ENCODE data around the gene CRABP2.

CRABP2 gene

DNA sequence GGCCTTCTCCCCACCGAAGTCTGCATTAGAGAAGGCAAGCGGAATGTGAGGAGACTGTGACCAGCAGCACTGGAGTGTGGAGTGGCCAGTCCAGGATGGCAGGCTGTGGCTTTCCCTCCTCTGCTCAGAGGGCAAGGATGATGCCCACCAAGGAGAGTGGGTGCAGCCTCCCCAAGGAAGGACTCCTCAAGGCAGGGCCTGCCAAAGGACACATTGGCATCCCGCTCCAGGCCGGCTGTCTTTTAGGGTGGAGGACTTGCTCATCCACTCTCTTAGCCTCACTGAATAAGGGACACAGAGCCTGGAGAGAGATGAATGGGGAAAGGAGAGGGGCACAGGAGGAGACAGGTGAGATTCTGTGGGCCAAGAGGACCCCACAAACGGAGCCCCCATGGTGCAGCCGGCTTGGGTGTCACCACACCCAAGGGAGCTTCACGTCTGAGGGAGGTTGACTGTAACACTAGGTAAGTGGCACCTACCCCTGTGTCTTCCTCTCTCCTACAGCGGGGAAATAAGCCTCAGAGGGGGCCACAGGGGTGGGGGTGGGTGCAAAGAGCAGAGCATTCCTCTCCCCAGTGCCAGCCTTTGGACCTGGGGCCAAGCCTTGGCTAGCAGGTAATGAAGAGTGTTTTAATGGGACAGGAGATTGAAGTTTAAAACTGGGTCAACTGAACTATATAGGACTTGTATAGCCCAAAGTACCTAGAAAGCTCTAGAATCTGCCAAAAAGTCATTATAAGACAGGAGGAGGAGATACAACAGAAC lies 24.0 kb downstream of the CRABP2 start:
- Mint-ChIP-seq H3K9me3 (no peaks in the 10 kb centered on the region), H3K27ac (no peak overlapping the region), H3K4me1 (ENCODE audit: low read depth) (peaks cover 32% of the 10 kb centered on the region), H3K36me3 (ENCODE audit: low read depth) (no peaks in the 10 kb centered on the region), H3K27me3 (peaks cover 87% of the 10 kb centered on the region), H3K4me3 (no peak overlapping the region)
- intact Hi-C loops (cut with micrococcal nuclease) = no loop called here

DNA sequence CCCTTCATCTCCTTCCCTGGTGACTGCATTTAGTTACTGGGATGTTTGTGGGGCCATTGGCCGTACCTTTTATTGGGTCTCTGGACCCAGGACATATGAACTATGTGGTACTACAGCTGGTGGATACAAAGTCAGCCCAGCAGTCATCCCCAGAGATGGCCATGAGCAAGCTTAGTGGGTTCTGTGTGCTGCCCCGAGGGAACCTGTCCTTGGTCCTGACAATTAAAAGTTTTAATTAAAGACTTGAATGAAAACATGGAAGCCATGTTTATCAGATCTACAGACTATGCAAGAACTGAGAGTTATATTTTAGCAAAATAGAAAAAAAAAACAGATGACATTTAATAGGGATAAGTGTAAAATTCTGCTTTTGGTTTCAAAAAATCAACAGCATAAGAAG lies 25.3 kb downstream of the CRABP2 start:
- Mint-ChIP-seq H3K27ac (no peak overlapping the region), H3K27me3 (peaks cover 93% of the 10 kb centered on the region), H3K4me1 (ENCODE audit: low read depth) (peaks cover 32% of the 10 kb centered on the region), H3K4me3 (no peak overlapping the region), H3K36me3 (ENCODE audit: low read depth) (no peaks in the 10 kb centered on the region), H3K9me3 (no peaks in the 10 kb centered on the region)
- intact Hi-C loops (cut with micrococcal nuclease) = no loop called here

DNA sequence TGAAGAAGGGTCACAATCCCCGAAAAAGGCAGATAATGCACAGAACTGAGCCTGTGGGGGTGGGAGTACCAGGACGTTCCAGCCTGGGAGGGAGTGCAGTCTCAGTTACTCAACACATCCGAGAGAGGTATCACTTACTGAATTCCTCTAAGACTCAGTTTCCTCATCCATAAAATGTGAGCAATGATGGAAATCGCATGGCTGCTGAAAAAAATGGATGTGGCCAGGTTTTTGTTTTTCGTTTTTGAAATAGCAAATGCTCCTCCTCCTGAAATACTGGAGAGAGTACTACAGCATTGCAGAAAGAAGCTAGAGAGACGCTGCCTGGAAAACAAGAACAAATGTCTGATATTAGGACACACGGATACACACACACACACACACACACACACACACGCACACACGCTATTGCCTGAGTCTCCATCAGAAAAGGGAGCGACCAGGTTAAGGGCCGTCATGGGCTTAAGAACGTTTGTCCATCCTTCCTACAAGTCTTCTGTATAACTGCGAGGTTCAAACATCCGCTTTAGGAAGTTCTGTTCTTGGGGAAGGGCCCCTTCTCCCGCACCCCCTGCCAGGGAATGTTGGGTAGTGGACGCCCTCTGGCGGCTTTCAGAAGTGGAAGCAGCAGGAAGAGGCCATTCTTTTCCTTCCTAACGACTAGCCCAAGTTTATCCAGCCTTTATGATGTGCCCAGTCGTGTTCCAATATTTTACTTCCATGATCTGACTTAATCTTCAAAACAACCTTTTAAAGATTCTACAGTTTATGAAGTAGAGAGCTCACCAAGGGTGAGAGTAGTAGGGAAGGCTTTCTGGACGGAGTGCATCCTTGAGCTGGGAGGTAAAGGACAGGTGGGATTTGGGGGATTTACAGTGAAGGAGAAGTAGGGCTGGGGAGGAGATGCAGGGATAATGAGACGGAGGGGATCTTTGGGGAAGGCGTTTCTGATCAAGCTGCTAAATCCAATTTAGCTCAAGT lies 27.5 kb downstream of the CRABP2 start:
- Mint-ChIP-seq H3K4me1 (ENCODE audit: low read depth) (peaks cover 22% of the 10 kb centered on the region), H3K4me3 (no peak overlapping the region), H3K9me3 (no peaks in the 10 kb centered on the region), H3K27ac (no peak overlapping the region), H3K36me3 (ENCODE audit: low read depth) (no peaks in the 10 kb centered on the region), H3K27me3 (peaks cover 96% of the 10 kb centered on the region)
- intact Hi-C loops (cut with micrococcal nuclease) = loop anchor here (1.0 to 2.0 kb wide), 2 partner anchors 17 to 52 kb away; no protein-coding TSS in a partner anchor

DNA sequence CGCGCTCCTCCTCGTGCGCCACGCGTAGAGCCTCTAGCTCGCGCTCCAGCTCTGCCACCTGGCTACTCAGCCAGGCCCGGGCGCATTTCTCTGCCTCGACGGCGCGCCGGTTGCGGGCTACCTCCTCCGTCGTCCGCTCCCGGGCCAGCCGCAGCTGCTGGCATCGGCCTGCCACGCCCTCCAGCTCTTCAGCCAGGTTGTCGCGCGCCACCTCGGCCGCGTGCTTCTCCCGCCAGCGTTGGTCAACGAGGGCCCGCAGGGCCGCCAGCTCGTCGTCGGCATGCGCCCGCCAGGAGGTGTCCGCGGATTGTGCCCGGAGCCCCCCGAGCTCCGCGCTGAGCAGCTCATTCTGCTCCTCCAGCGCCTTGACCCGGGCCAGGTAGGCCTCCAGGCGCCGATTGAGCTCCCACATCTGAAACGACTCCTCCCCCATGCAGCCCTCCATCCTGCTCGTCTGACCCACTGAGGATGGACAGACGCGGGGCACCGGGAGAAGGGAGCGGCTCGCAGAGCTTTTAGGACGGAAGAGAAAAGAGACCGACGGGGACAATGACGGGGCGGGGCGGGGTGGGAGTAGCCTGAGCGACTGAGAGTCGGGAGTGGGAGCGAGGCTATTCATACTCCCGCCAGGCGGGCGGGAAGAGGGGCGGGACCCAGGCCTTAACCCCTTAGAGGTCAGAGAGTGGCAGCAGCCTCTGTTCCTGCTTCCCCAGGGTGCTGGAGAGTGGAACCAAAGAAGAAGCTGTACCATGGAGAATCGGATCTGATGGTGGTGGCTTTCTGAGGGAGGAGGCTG lies 28.4 kb downstream of the CRABP2 start, which contains the start of gene NES:
Gene NES (minus strand): TSS at position 588 of the 796 bp plus-strand sequence. CDS start 143 bp downstream, at position 445.
- Mint-ChIP-seq H3K4me1 (ENCODE audit: low read depth) (peaks cover 22% of the 10 kb centered on the region), H3K36me3 (ENCODE audit: low read depth) (no peaks in the 10 kb centered on the region), H3K27ac (no peak within 1 kb of the TSS), H3K9me3 (no peaks in the 10 kb centered on the region), H3K4me3 (no peak within 1 kb of the TSS), H3K27me3 (peaks cover 98% of the 10 kb centered on the region)
- intact Hi-C loops (cut with micrococcal nuclease) = no loop called here

GRCh38 chr1:156676114-156676819 lies 29.1 kb downstream of the CRABP2 start:
- H3K4me3 Mint-ChIP-seq = no peak overlapping the region
- H3K4me1 Mint-ChIP-seq (ENCODE audit: low read depth) = peaks cover 22% of the 10 kb centered on the region
- H3K36me3 Mint-ChIP-seq (ENCODE audit: low read depth) = no peaks in the 10 kb centered on the region
- H3K9me3 Mint-ChIP-seq = no peaks in the 10 kb centered on the region
- intact Hi-C loops (cut with micrococcal nuclease) = no loop called here
- H3K27me3 Mint-ChIP-seq = peaks cover 98% of the 10 kb centered on the region
- H3K27ac Mint-ChIP-seq = no peak overlapping the region

DNA sequence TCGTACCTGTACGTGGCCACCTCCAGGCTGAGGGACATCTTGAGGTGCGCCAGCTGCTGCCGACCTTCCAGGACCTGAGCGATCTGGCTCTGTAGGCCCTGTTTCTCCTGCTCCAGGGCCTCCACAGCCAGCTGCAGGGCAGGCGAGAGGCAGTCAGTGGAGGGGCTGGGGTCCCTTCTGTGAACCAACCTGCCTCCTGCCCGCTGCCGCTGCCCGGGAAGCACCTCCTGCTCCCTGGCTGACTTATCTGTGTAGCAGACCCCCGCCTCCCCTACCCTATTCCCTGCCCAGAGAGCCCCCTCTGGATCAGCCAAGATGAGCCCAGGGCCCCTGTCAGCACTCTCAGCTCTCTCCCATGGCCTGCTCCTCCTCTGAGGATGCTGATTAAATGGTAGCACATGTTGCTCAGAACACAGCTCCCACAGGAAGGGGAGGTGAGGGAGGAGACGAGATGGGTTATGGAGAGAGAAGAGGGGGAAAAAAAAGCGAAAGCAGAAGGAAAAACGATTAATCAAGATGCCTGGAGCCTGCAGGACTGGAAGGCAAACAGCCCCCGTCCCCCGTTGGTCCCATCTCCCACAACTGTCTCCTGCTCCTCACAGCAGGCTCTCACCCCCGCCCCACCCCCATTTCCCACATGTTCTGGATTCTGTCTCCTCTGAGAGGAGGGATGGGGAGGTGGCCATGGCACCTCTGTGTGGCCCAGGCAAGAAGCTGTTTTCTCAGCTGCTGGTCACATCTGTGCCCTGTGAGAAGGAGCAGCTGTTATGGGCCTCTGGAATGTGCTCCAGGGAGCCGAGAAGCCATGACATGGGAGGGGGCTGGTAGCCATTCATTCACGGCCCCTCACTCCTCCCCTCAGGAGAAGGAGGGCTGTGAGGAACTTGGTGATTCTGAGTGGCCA lies 29.9 kb downstream of the CRABP2 start:
- Mint-ChIP-seq H3K4me1 (ENCODE audit: low read depth) (peaks cover 22% of the 10 kb centered on the region), H3K9me3 (no peaks in the 10 kb centered on the region), H3K27me3 (peaks cover 98% of the 10 kb centered on the region), H3K27ac (no peak overlapping the region), H3K4me3 (no peak overlapping the region), H3K36me3 (ENCODE audit: low read depth) (no peaks in the 10 kb centered on the region)
- intact Hi-C loops (cut with micrococcal nuclease) = no loop called here

- intact Hi-C loops (cut with micrococcal nuclease) = no loop called here
- H3K9me3 Mint-ChIP-seq = no peaks in the 10 kb centered on the region
- H3K27me3 Mint-ChIP-seq = peaks cover 91% of the 10 kb centered on the region
- no peak overlapping the region for H3K27ac Mint-ChIP-seq
- H3K36me3 Mint-ChIP-seq (ENCODE audit: low read depth) = no peaks in the 10 kb centered on the region
- H3K4me3 Mint-ChIP-seq = no peak overlapping the region
- H3K4me1 Mint-ChIP-seq (ENCODE audit: low read depth) = peaks cover 22% of the 10 kb centered on the region
Measured at GRCh38 chr1:156673387-156674121, 31.8 kb downstream of the CRABP2 start.

DNA sequence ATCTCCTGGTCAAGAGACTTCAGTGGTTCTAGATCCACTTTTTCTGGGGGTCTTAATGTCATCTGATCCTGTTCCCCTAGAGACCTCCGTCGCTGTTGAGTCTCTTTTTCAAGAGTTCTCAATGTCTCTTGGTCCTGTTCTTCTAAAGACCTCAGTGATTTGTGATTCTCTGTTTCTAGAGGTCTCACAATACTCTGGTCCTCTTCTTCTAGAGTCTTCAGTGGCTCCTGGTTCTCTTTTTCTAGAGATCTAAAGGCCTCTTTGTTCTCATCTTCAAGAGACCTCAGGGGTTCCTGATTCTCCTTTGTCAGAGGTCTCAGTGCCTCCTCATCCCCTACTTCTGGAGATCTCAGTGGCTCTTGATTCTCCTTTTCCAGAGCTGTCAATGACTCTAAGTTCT lies 33.6 kb downstream of the CRABP2 start:
- no peak overlapping the region for H3K27ac Mint-ChIP-seq
- H3K36me3 Mint-ChIP-seq (ENCODE audit: low read depth) = no peaks in the 10 kb centered on the region
- H3K27me3 Mint-ChIP-seq = peaks cover 75% of the 10 kb centered on the region
- intact Hi-C loops (cut with micrococcal nuclease) = no loop called here
- H3K9me3 Mint-ChIP-seq = no peaks in the 10 kb centered on the region
- H3K4me1 Mint-ChIP-seq (ENCODE audit: low read depth) = peaks cover 8% of the 10 kb centered on the region
- no peak overlapping the region for H3K4me3 Mint-ChIP-seq

DNA sequence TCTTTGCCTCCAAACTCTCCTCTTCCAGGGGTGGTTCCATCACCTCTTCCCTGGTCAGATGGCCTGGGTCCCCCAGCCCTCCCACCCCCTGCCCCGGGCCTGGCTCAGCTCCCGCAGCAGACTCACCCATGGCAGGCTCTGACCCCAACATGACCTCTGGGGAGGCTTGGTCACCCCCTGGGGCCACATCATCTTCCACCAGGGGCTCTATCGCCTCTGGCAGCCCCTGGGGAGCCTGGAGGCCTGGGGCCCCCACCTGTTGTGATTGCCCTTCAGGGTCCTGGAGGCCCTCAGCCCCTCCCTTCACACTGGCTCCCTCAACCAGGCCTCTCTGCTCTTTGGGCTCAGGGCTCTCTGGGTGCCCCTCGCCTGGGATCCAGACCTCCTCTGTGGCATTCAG lies 34.6 kb downstream of the CRABP2 start:
- Mint-ChIP-seq H3K27me3 (peaks cover 76% of the 10 kb centered on the region), H3K36me3 (ENCODE audit: low read depth) (no peaks in the 10 kb centered on the region), H3K27ac (no peak overlapping the region), H3K9me3 (no peaks in the 10 kb centered on the region), H3K4me3 (no peak overlapping the region), H3K4me1 (ENCODE audit: low read depth) (peaks cover 15% of the 10 kb centered on the region)
- intact Hi-C loops (cut with micrococcal nuclease) = no loop called here

DNA sequence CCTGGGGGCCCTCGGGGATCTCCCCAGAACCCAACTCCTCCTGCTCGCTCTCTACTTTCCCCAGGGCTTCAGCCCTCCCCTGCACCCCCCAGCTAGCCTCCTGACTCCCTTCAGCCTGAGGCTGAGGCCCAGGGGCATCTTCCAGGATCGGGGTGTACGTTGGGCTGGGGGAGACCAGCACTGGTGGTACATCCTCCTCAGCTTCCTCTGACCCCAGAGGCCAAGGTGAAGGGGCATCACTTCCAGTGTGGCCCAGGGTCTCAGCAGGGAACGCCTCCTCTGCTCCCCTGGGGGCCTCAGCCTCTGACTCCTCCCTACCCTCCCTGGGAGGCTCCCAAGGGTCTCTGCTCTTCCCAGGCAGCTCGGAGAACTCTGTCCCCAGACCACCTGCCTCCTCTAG lies 35.0 kb downstream of the CRABP2 start:
- Mint-ChIP-seq H3K36me3 (ENCODE audit: low read depth) (no peaks in the 10 kb centered on the region), H3K4me3 (no peak overlapping the region), H3K4me1 (ENCODE audit: low read depth) (peaks cover 19% of the 10 kb centered on the region), H3K27me3 (peaks cover 76% of the 10 kb centered on the region), H3K27ac (no peak overlapping the region), H3K9me3 (no peaks in the 10 kb centered on the region)
- intact Hi-C loops (cut with micrococcal nuclease) = no loop called here

DNA sequence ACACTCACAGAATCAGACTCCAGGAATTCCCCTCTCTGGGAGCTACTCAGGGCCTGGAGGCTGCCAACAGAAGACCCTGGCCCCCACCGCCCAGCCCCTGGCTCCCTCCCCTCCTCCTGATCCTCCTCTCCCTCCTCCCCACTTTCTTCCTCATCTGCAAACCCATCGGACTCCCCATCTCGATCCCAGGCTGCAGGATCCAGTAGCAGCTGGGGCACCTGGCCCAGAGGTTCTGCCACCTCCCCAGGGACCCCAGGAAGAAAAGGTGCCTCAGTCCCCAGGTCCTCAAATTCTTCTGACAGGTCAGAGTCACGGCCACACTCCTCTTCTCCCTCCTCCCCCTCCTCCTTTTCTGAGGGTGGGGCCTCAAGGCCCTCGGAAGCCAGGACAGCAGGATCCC lies 35.6 kb downstream of the CRABP2 start:
- intact Hi-C loops (cut with micrococcal nuclease) = no loop called here
- H3K27me3 Mint-ChIP-seq = peaks cover 73% of the 10 kb centered on the region
- peaks cover 25% of the 10 kb centered on the region for H3K4me1 Mint-ChIP-seq (ENCODE audit: low read depth)
- no peaks in the 10 kb centered on the region for H3K9me3 Mint-ChIP-seq
- H3K27ac Mint-ChIP-seq = no peak overlapping the region
- no peak overlapping the region for H3K4me3 Mint-ChIP-seq
- H3K36me3 Mint-ChIP-seq (ENCODE audit: low read depth) = no peaks in the 10 kb centered on the region
